ENCODE results near the gene TM9SF3. TPM values are rescaled to one million over a fixed set of nuclear protein-coding genes. Genes with fewer than 3 reads are reported as not detected.

The TM9SF3 gene
- total and polyA plus RNA-seq, 2 donors = 41.0 to 47.5 TPM

GRCh38 chr10:96488161-96488935 is 98.5 kb downstream of the TM9SF3 start:
- WGBS = 94% methylated on average over 14 of the region's 14 CpGs
- no peaks in the 10 kb centered on the region for H3K36me3 ChIP-seq (ENCODE audit: control insufficient read depth in 2 of 2, insufficient read depth in 2 of 2, low read length in 1 of 2)
- H3K4me1 ChIP-seq (ENCODE audit: control insufficient read depth in 2 of 2, insufficient read depth in 2 of 2, low read length in 2 of 2) = no peaks in the 10 kb centered on the region
- H3K9me3 ChIP-seq (ENCODE audit: control insufficient read depth in 2 of 2, insufficient read depth in 1 of 2, low read length in 1 of 2) = no peaks in the 10 kb centered on the region
- H3K27ac ChIP-seq (ENCODE audit: low read depth in 1 of 2, low read length in 1 of 2) = no peak overlapping the region
- no peak overlapping the region for H3K4me3 ChIP-seq (ENCODE audit: low read length in 2 of 2)
- no peak for DNase-seq (ENCODE audit: low read depth in 6 of 9, low spot score in 9 of 9)
- no peaks in the 10 kb centered on the region for H3K27me3 ChIP-seq (ENCODE audit: control insufficient read depth in 2 of 2, insufficient read depth in 1 of 2, low read length in 1 of 2)

- Histone ChIP-seq H3K36me3 (ENCODE audit: control insufficient read depth in 2 of 2, insufficient read depth in 2 of 2, low read length in 1 of 2) (no peaks in the 10 kb centered on the region), H3K4me1 (ENCODE audit: control insufficient read depth in 2 of 2, insufficient read depth in 2 of 2, low read length in 2 of 2) (no peaks in the 10 kb centered on the region), H3K27me3 (ENCODE audit: control insufficient read depth in 2 of 2, insufficient read depth in 1 of 2, low read length in 1 of 2) (peaks cover 0 to 8% of the 10 kb centered on the region in 2 donors), H3K27ac (ENCODE audit: low read depth in 1 of 2, low read length in 1 of 2) (no peak overlapping the region), H3K4me3 (ENCODE audit: low read length in 2 of 2) (no peak overlapping the region), H3K9me3 (ENCODE audit: control insufficient read depth in 2 of 2, insufficient read depth in 1 of 2, low read length in 1 of 2) (no peaks in the 10 kb centered on the region)
- no peak for DNase-seq (ENCODE audit: low read depth in 6 of 9, low spot score in 9 of 9)
- 73% methylated on average over 4 of the region's 4 CpGs for WGBS
These were observed 103.8 kb downstream of the TM9SF3 start for GRCh38 chr10:96482815-96483588.

- H3K27ac ChIP-seq (ENCODE audit: low read depth in 1 of 2, low read length in 1 of 2) = no peak overlapping the region
- no peak overlapping the region for H3K4me3 ChIP-seq (ENCODE audit: low read length in 2 of 2)
- no peaks in the 10 kb centered on the region for H3K9me3 ChIP-seq (ENCODE audit: control insufficient read depth in 2 of 2, insufficient read depth in 1 of 2, low read length in 1 of 2)
- H3K36me3 ChIP-seq (ENCODE audit: control insufficient read depth in 2 of 2, insufficient read depth in 2 of 2, low read length in 1 of 2) = no peaks in the 10 kb centered on the region
- peaks cover 0 to 14% of the 10 kb centered on the region in 2 donors for H3K27me3 ChIP-seq (ENCODE audit: control insufficient read depth in 2 of 2, insufficient read depth in 1 of 2, low read length in 1 of 2)
- no peaks in the 10 kb centered on the region for H3K4me1 ChIP-seq (ENCODE audit: control insufficient read depth in 2 of 2, insufficient read depth in 2 of 2, low read length in 2 of 2)
- no peak for DNase-seq (ENCODE audit: low read depth in 6 of 9, low spot score in 9 of 9)
- 81% methylated on average over 9 of the region's 9 CpGs for WGBS
These were observed 108.5 kb downstream of the TM9SF3 start for GRCh38 chr10:96478355-96478754.

- 92% methylated on average over 9 of the region's 9 CpGs for WGBS
- H3K27ac ChIP-seq (ENCODE audit: low read depth in 1 of 2, low read length in 1 of 2) = no peak overlapping the region
- H3K9me3 ChIP-seq (ENCODE audit: control insufficient read depth in 2 of 2, insufficient read depth in 1 of 2, low read length in 1 of 2) = no peaks in the 10 kb centered on the region
- H3K36me3 ChIP-seq (ENCODE audit: control insufficient read depth in 2 of 2, insufficient read depth in 2 of 2, low read length in 1 of 2) = no peaks in the 10 kb centered on the region
- peaks cover 5 to 7% of the 10 kb centered on the region in 2 donors for H3K4me1 ChIP-seq (ENCODE audit: control insufficient read depth in 2 of 2, insufficient read depth in 2 of 2, low read length in 2 of 2)
- DNase-seq (ENCODE audit: low read depth in 6 of 9, low spot score in 9 of 9) = no peak
- H3K4me3 ChIP-seq (ENCODE audit: low read length in 2 of 2) = no peak overlapping the region
- H3K27me3 ChIP-seq (ENCODE audit: control insufficient read depth in 2 of 2, insufficient read depth in 1 of 2, low read length in 1 of 2) = peaks cover 0 to 6% of the 10 kb centered on the region in 2 donors
These were observed 112.9 kb downstream of the TM9SF3 start for GRCh38 chr10:96473866-96474265.

- H3K9me3 ChIP-seq (ENCODE audit: control insufficient read depth in 2 of 2, insufficient read depth in 1 of 2, low read length in 1 of 2) = no peaks in the 10 kb centered on the region
- H3K4me3 ChIP-seq (ENCODE audit: low read length in 2 of 2) = no peak overlapping the region
- no peaks in the 10 kb centered on the region for H3K36me3 ChIP-seq (ENCODE audit: control insufficient read depth in 2 of 2, insufficient read depth in 2 of 2, low read length in 1 of 2)
- peaks cover 0 to 6% of the 10 kb centered on the region in 2 donors for H3K27me3 ChIP-seq (ENCODE audit: control insufficient read depth in 2 of 2, insufficient read depth in 1 of 2, low read length in 1 of 2)
- H3K4me1 ChIP-seq (ENCODE audit: control insufficient read depth in 2 of 2, insufficient read depth in 2 of 2, low read length in 2 of 2) = peaks cover 10 to 12% of the 10 kb centered on the region in 2 donors
- 30% methylated on average over 4 of the region's 4 CpGs for WGBS
- peak in 4 of 9 donors; percentile 4 to 43 (median 15) for DNase-seq (ENCODE audit: low read depth in 6 of 9, low spot score in 9 of 9)
- H3K27ac ChIP-seq (ENCODE audit: low read depth in 1 of 2, low read length in 1 of 2) = no peak overlapping the region
These were observed 116.6 kb downstream of the TM9SF3 start for GRCh38 chr10:96470116-96470743.

GRCh38 chr10:96468845-96469244 is 118.0 kb downstream of the TM9SF3 start:
- no peaks in the 10 kb centered on the region for H3K9me3 ChIP-seq (ENCODE audit: control insufficient read depth in 2 of 2, insufficient read depth in 1 of 2, low read length in 1 of 2)
- DNase-seq (ENCODE audit: low read depth in 6 of 9, low spot score in 9 of 9) = no peak
- H3K27ac ChIP-seq (ENCODE audit: low read depth in 1 of 2, low read length in 1 of 2) = no peak overlapping the region
- no peak overlapping the region for H3K4me3 ChIP-seq (ENCODE audit: low read length in 2 of 2)
- WGBS = 27% methylated on average over 5 of the region's 5 CpGs
- peaks cover 0 to 2% of the 10 kb centered on the region in 2 donors for H3K27me3 ChIP-seq (ENCODE audit: control insufficient read depth in 2 of 2, insufficient read depth in 1 of 2, low read length in 1 of 2)
- no peaks in the 10 kb centered on the region for H3K36me3 ChIP-seq (ENCODE audit: control insufficient read depth in 2 of 2, insufficient read depth in 2 of 2, low read length in 1 of 2)
- peaks cover 10 to 12% of the 10 kb centered on the region in 2 donors for H3K4me1 ChIP-seq (ENCODE audit: control insufficient read depth in 2 of 2, insufficient read depth in 2 of 2, low read length in 2 of 2)

Other genes with a start within 250 kb of the TM9SF3 start
- under 0.01 TPM for gene OPALIN, start 228.0 kb downstream of the TM9SF3 start, total RNA-seq
- gene OPALIN, start 228.0 kb downstream of the TM9SF3 start, polyA plus RNA-seq = 0.18 TPM
- 0.05 TPM for gene TLL2, start 73.1 kb downstream of the TM9SF3 start, total RNA-seq
- gene TLL2, start 73.1 kb downstream of the TM9SF3 start, polyA plus RNA-seq = 0.23 TPM
- gene PIK3AP1, start 133.5 kb upstream of the TM9SF3 start, total RNA-seq = 8.1 TPM
- gene PIK3AP1, start 133.5 kb upstream of the TM9SF3 start, polyA plus RNA-seq = 13.0 TPM
- 10.3 TPM for gene LCOR, start 245.3 kb upstream of the TM9SF3 start, total RNA-seq
- 4.5 TPM for gene LCOR, start 245.3 kb upstream of the TM9SF3 start, polyA plus RNA-seq

Measured in thymus (tissue), 11 donors.